Middle frontal gyrus (tissue), 1 donor: ENCODE measurements around the gene CMC1.

Experiments
- DNase-seq: peaks from one replicate; pipeline ENCODE4 v3.0.0-alpha.2; 2015; ENCODE audit warnings: low spot score; ENCODE audit errors: extremely low spot score

The CMC1 gene

DNA sequence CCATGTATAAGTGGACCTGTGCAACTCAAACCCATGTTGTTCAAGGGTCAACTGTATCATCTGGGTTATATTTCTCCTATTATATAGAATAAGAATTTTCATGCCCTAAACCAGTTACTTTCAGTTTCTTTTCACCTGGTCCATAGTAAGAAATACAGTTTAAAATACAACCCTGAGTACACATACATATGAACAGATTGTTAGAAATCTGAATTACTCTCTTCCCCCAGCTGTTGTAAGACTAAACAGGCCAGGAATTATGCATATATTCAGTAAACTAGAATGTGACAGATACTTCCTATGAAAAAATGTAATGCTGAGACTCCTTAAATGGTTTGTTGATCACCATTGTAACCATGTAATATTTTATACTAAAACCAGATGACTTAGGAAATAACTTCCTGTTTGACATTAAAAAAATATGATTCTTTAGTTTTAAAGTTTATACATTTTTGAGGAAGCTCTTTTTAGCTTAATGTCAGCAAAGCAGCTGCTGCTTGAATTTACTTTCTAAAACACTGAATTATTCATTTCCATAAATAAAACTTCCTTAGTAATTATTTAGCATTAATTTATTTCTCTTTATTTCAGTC, 54.6 kb downstream of the CMC1 start:
- DNase-seq: no peak

DNA sequence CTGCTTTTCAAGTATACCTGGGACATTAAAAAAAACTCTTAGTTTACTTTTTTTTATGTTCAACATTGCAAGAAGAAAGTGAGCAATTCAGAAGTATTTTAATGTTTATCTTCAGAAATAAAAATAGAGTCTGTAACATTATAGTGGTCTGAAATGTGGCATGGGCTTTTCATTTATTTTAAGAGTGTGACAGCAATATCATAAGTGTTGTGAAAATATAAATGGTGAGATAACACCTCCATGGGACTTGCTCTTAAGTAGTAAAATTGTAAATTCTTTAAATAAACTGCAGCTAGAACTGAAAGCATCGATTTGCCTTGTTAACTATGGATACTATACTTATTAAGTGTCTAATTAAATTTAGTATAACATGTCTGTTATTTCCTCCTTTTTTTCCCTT, 58.3 kb downstream of the CMC1 start:
- DNase-seq: no peak

- no peak for DNase-seq
Observed at GRCh38 chr3:28300345-28300962, 59.0 kb downstream of the CMC1 start.

DNA sequence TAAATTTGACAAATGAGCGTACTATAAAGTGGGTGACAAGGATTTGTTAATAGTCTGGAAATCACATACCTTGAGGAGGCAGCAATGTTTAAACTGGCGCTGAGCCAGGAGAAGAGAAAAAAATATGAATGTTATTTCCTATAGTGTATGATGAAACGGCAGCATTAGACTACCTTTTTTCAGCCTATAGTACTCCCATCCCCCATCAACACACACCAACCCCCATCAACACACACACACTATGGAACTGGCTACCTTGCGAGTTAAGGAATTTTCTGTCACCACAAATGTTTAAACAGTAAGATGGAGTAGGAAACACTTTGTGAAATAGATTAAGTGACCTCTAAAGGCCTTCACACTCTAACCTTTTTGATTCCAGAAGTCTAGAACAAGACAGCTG, 60.3 kb downstream of the CMC1 start:
- no peak for DNase-seq

DNA sequence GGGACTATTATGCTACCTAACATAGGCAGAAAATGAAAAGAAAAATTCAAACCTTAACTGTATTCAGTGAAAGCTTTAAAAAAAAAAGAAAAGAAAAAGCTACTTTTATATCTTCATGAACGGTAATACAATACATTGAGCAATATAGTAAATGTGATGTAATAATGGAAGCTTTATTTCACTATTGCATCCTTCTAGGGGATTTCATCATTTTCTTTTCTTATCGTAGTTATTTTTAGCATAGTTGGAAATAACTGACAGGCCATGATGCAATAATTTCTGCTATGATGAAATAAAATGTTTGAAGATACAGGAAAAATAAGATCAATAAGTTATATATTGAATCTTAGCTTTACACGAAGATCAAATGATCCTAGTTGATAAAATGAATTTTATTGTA, 66.8 kb downstream of the CMC1 start:
- DNase-seq: no peak

GRCh38 chr3:28315711-28316110, 74.3 kb downstream of the CMC1 start:
- DNase-seq: no peak

DNA sequence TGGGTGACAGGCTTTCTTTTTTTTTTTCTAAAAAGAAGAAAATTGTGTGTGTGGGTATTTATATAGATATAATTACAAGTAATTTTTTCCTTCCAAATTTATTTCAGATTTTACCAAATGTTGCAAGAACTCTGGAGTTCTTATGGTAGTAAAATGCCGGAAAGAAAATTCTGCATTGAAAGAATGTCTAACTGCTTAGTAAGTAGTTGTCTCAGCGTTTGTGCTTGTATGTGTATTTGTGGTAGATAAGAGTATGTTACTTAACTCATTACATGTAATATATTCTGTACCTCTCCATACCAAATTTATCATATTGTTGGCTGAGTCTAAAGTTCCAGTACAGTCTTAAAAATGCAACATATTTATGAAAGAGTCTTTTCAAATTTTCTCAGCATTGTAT, 74.8 kb downstream of the CMC1 start:
- no peak for DNase-seq

DNA sequence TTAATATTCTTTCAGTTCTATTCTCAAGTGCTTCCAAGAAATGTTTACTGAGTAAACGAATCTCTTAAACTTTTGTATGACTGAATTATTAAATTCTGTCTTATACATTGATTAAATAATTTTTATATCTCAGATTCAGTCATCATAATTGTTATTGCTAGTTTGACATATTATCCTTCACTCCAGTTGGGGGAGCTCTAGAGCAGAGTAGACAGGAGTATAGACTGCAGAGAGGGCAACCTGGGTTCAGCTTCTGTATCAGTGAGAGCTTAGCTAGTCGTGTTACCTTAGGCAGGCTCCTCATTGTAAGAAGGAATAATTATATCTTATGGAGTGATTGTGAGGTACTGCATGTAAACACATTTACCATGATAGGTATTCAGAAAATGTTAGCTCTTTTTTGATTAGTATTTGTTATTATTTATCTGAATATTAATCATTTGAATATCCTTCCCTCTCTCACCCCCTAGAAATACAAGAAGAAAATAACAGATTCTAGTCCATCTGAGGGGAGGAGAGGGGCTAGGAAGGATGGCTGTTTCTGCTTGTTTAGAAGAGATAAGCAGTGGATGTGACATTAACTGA, 76.1 kb downstream of the CMC1 start:
- no peak for DNase-seq

GRCh38 chr3:28320981-28321380, 79.6 kb downstream of the CMC1 start:
- DNase-seq: no peak

GRCh38 chr3:28322464-28322863, 81.0 kb downstream of the CMC1 start:
- DNase-seq: no peak

- DNase-seq: no peak
Observed at GRCh38 chr3:28326458-28326926, 85.1 kb downstream of the CMC1 start.

- no peak for DNase-seq
Observed at GRCh38 chr3:28328188-28329151, 87.1 kb downstream of the CMC1 start.

GRCh38 chr3:28334552-28334951, 93.1 kb downstream of the CMC1 start:
- DNase-seq: no peak

GRCh38 chr3:28335246-28335645, 93.8 kb downstream of the CMC1 start:
- DNase-seq: no peak

DNA sequence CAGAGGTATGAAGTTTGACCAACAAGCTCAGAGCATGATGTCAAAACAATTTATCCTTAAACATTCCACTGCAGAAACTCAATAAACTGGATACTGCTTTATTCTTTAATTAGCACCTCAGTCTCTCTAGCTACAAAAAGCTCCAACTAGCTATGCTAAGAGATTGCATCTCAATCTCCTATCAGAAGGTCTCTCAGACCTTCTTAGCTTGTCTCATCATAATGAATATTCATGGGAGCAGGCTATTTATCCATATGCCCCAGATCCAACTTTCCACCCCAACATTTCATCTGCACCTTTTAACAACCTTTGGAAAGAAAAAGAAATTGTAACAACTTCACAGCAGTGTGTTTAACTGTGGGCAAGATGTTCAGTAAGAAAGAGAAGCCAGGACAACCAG, 95.8 kb downstream of the CMC1 start:
- no peak for DNase-seq

DNA sequence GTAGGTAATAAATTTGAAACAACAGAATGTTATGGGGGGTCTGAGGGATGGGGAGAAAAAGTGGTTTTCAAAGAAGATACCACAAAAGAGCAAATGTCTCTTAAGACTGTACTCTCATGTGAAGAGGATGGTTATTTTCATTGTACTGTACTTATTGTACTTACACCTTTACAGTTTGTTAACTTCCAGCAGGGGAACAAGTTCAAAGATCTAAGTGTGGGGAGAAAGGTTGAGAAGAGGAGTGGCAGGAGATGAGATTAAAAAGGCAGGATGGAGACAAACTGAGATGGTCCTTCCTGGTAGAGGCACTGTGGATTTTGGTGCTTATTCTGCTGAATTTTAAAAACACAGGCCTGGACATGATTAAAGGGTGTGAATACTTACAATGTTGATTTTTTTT, 101.7 kb downstream of the CMC1 start:
- no peak for DNase-seq

GRCh38 chr3:28345690-28346089, 104.3 kb downstream of the CMC1 start:
- DNase-seq: no peak

GRCh38 chr3:28347374-28348264, 106.2 kb downstream of the CMC1 start:
- no peak for DNase-seq

- DNase-seq: no peak
Observed at GRCh38 chr3:28348265-28348628, 106.8 kb downstream of the CMC1 start.

- DNase-seq: peak; percentile 73
Observed at GRCh38 chr3:28348629-28349468, 107.4 kb downstream of the CMC1 start, which contains the start of the genes AZI2 and ZCWPW2. Gene AZI2, minus strand, starts transcription at chr3:28348824. Its CDS starts 8,207 bp downstream, at chr3:28340617. Gene ZCWPW2, plus strand, starts transcription at chr3:28348721. Its CDS starts 64,348 bp downstream, at chr3:28413069.
